Activated CD4-positive, alpha-beta T cell treated with anti-CD3 and anti-CD28 coated beads, Interleukin-2, amount 50 U/mL, for 16 hours (primary cell): ENCODE data around the gene TOM1.

Experiments used
- DNase-seq: peaks from one replicate; pipeline ENCODE4 v3.0.0-alpha.2; 2020

TOM1 gene

DNA sequence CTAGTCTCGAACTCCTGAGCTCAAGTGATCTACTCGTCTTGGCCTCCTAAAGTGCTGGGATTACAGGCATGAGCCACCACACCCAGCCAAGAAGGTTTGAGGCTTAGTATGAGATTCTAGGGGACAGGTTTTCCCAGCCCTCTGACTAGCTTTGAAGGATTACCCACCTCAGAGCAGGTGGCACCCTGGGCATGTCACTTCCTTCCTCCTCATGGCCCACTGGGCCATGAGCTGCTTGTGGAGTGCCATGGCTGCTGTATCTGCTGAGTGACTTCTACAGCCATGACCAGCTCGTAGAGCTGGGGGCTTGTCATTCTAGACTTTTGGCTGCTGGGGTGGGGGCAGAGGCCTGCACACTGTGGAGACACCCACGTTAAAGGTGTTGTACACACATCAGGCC lies 25.1 kb downstream of the TOM1 start:
- no peak for DNase-seq

- DNase-seq, result no peak
Observed at GRCh38 chr22:35325209-35325608, 25.5 kb downstream of the TOM1 start.

DNA sequence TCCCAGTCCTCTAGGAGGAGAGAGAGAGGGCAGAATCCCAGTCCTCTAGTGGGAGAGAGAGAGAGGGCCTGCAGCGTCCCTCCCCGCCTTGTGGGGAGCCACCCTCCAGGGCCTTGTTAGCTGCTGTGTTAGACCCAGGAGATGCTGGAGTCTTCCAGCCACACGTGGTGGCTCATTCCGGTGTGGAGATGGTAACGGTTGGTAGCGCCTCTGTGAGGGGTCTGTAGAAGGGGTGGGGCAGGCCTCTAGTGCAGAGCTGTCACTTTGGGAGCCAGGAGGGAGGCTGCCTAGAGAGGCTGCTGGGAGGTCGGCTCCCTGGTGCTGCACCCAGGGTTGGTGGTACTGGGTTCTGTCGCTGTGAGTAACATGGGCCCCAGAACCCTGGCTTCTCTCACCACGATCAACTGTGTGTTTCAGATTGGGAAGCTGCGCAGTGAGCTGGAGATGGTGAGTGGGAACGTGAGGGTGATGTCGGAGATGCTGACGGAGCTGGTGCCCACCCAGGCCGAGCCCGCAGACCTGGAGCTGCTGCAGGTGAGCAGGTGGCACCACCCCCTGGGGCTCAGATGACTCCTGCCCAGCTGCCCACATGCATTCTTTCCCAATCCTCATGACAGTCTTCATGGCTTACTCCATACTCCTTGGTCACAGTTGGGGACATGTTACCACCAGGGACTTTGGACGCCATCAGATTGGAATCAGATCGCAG lies 27.3 kb downstream of the TOM1 start:
- DNase-seq, result no peak

DNA sequence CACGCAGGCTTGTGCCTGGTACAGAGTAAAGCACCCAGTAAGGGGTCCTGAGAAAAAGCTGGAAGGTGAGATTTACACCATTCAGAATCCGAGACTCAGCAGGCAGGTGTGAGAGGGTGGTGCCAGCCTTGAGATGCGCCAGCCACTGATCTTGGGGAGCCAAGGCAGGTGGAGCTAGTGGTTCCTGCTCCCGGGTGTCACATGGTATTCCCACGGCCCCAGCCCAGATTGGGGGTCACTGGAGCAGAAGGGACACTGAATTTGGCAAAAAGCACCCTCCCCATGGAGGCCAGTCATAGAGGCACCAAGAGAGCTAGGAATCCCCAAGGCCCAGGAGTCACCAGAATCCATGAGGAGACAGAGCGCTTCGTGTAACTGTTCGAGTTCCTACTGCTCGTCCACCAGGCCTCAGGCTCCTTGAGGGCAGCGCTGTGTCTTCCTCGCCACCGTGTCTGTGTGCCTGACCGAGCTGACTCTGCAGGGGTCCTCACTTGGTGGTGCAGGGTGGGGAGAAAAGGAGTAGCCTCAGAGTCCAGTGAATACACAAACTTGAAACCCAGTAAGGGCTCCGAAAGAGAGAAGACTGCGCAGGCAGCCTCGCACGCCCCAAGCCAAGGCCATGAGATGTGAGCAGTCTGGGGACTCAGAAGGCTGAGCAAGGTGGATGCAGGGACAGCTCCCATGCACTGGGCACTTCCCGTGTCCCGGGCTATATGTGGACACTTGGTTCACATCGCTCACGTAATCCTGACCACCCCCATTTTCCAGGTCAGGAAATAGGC lies 28.2 kb downstream of the TOM1 start:
- no peak for DNase-seq

DNA sequence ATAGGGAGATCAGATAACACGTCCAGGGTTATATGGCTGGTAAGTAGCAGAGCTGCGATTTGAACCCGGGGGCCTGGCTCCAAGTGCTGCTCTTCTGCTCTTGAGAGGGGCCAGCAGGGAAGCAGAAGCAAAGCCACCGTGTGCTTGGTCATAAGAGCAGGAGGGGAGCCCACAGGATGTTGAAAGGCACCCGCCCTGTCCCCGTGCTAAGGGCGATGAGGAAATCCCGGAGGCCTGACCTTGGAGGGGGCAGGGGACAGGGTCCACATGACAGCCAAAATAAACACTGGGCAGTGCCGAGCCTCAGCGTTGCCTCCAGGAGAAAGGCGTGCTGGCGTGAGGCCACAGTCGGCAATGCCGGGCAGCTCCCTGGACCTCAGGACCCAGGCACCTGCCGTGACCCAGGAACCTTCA lies 28.8 kb downstream of the TOM1 start:
- DNase-seq, result no peak

GRCh38 chr22:35329114-35329847 lies 29.6 kb downstream of the TOM1 start:
- peak; percentile 66 for DNase-seq

DNA sequence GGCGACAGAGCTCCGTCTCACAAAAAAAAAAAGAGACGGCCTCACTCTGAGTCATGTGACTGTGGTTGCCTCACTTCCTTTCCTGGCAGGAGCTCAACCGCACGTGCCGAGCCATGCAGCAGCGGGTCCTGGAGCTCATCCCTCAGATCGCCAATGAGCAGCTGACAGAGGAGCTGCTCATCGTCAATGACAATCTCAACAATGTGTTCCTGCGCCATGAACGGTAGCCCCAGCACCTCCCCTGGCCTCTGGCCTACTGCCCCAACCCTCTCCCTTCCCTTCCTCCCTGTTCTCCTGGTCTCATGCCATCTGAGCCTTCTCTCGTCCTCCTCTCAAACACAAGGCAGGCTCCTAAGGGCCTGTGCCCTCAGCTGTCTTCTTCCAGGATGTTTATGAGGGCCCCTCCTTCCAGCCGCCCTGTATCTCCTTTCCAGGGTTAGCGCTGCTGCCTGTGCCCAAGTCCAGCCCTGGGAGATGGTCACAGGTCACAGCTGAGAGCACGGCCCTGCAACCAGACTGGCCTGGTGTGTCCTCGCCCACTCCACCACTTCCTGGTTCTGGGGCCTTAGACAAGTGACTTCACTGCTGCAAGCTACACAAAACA lies 30.7 kb downstream of the TOM1 start:
- DNase-seq, result peak; percentile 87

- no peak for DNase-seq
Observed at GRCh38 chr22:35332278-35332677, 32.6 kb downstream of the TOM1 start.

DNA sequence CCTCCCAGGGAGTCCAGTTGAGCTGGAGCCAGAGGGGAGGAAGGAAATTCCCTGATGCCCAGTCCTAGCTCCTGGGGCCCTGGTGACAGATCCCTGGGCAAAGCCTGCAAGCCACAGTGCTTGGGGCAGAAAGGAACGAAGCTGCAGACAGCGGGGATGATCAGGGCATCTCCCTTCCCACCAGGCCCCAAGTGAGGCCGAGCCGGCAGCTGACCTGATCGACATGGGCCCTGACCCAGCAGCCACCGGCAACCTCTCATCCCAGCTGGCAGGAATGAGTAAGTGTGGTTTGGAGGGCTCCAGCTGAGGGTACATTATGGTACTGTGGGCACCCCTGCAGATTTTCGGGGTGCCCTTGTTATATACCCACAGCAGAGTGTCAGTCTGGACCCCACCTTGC lies 33.5 kb downstream of the TOM1 start:
- DNase-seq, result no peak

GRCh38 chr22:35334004-35334403 lies 34.3 kb downstream of the TOM1 start:
- peak; percentile 44 for DNase-seq

DNA sequence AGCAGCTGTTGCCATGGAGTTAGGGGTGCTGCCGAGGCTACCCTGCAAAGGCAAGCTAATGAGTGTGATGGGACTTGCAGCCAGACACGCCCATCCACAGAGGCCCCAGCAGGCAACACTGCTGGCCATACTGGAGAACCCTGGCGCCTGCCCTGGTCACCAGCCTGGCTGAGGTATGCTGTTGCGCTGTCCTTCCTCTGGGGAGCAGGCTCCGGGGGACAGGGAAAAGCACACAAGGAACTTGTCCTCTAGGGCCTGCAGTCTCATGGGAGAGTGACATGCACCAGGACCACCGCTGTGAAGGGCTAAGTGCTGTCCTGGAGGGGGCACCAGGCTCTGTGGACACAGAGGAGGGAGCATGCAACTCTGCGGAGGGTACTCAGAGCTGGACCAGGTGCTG lies 35.8 kb downstream of the TOM1 start:
- no peak for DNase-seq

GRCh38 chr22:35335936-35336781 lies 36.5 kb downstream of the TOM1 start:
- DNase-seq, result peak; percentile 39

- peak; percentile 27 for DNase-seq
Observed at GRCh38 chr22:35337932-35338331, 38.2 kb downstream of the TOM1 start.

- DNase-seq, result no peak
Observed at GRCh38 chr22:35341090-35341874, 41.6 kb downstream of the TOM1 start.

DNA sequence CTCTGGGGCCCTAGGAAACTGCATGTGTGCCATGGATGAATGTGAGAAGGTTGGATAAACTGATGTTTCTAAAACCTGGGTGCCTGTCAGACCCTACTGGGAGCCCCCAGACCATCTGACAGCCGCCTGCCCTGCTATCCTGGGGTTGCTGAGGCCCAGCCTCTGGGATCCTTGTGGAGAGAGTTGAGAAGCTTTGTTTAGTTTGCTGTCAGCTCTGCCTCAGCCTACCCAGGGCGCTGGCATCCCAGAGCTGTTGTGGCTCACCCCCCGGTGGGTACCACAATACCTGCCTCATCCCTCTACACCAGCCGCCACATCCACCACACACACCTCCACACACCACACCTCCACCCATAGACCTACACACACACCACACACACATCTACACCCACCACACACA lies 42.7 kb downstream of the TOM1 start:
- no peak for DNase-seq

GRCh38 chr22:35343664-35344550 lies 44.2 kb downstream of the TOM1 start:
- no peak for DNase-seq

DNA sequence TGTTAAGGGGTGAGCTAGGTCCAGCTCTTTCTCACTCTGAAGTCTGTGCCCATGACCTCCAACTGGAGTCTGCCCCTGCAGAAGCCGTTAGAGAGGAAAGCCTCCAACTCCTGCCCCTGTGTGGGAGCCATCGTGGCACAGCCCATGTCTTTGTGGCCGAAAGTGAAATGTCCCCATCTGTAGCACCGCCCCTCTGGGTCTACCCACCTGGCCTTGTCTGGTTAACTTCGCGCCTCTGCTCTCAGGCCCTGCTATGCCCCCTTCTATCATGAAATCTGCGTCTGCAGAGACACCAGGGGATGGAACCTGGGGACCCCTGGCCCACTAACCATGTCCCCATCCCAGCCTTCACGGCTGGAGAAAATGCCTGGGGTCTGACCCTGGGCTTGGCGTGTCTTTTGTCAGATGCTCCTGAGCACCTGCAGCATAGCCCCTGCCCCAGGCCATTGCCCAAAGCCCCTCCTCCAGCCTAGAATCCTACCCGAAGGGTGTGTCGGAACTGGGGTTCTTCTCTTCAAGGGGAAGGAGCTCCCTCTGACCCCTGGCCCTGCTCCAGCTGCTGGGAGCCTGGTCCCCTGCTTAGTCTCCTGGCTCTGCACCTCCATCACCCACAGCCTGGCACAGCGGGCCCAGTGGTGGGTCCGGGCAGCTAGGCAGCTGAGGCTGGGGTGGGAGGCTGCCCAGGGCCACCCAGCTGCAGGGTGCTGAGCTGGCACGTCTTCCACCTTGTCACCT lies 45.4 kb downstream of the TOM1 start:
- no peak for DNase-seq

DNA sequence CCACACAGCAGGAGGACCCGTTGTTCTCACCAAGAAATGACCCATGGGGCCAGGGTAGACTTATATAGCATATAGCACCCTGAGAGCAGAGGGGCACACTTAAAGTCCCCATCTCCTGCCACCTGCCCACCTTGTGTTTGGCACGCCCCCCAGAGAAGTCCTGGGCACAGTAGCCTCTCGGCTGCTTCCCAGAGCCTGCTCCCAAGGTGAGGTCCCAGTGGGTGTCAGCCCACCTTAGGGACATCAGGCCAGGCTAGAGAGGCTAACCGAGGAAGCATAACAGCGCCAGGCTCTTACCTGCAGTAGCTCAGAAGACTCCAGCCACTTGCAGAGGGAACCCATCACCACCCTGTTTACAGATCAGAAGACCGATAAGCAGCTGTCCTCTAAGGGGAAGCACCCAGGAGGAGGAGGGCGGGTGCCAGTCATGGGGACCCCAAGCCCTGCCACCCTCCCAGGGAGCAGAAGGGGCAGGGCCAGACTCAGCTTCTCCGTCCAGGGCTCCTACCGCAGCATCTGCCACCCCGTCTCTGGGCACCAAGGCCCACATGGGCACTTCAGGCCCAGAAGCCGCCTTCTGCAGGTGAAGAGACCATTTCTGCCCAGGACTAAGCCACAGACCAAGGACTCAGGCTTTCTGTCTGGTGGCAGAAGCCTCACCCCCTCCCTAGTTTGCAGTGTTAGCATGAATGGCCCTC lies 46.3 kb downstream of the TOM1 start:
- no peak for DNase-seq

DNA sequence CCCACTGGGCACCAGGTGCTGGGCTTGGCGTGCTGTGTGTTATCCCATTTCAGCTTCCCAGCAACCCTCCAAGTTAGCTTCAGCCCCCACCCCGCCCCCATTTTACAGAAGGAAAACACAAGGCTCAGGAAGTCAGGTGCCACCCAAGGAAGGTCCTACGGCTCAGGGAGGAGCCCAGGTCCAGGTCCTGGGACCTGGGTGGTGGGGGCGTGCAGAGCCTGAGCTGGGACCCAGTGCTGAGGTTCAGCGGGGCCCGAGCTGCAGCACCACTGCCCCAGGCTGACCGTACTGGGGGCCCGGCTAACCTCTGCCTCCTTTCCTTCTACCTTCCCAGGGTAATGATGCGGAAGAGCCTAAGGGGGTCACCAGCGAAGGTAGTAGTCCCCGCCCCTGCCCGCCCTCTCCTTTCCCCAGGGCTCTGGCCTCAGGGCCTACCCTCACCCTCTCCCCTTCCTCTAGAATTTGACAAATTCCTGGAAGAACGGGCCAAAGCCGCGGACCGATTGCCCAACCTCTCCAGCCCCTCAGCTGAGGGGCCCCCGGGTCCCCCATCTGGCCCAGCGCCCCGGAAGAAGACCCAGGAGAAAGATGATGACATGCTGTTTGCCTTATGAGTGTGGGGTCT lies 47.0 kb downstream of the TOM1 start:
- no peak for DNase-seq
